H1 (cell line): ENCODE results near the gene GRPR. TPM values are rescaled to one million over a fixed set of nuclear protein-coding genes. Genes with fewer than 3 reads are reported as not detected.

ENCODE experiments used
- CTCF ChIA-PET: fragments of 300-600 bp; sonication (Branson Sonifier 250); formaldehyde crosslinking; loops from one replicate; lab custom pipeline; 2021; ENCODE audit not compliant: partially characterized antibody; lab: Charles Lee
- POLR2A ChIA-PET: fragments of 300-600 bp; sonication (Branson Sonifier 250); formaldehyde crosslinking; loops from one replicate; lab custom pipeline; 2021; ENCODE audit warnings: inconsistent platforms; ENCODE audit not compliant: partially characterized antibody; lab: Charles Lee
- DNase-seq, 2 experiments: peaks; one replicate each; pipeline versions ENCODE4 v3.0.0 to v3.0.0-alpha.2; 2010 to 2022; ENCODE audit warnings: low spot score in 2 of 2, low read depth in 1 of 2, mixed read lengths in 1 of 2
- FAIRE-seq: peaks from 2 replicates; lab custom pipeline; 2011; peaks lifted over from hg19 to GRCh38; lab: Jason Lieb, UNC
- H2AFZ ChIP-seq: 2 replicates; pipeline ENCODE4 v1.8.1; 2012; ENCODE audit warnings: low read length, inconsistent platforms
- H2AK5ac ChIP-seq: 2 replicates; pipeline ENCODE4 v1.6.1; 2013; ENCODE audit warnings: low read depth, low read length
- H2BK120ac ChIP-seq: replicated peaks from 2 replicates; pipeline ENCODE3; 2013; ENCODE audit warnings: low read depth, low read length, inconsistent platforms
- H2BK12ac ChIP-seq: 2 replicates; pipeline ENCODE4 v1.6.1; 2013; ENCODE audit warnings: low read depth, low read length
- H2BK15ac ChIP-seq: 2 replicates; pipeline ENCODE4 v1.6.1; 2013; ENCODE audit warnings: low read length
- H2BK20ac ChIP-seq: 2 replicates; pipeline ENCODE4 v1.6.1; 2013; ENCODE audit warnings: low read length
- H2BK5ac ChIP-seq: 2 replicates; pipeline ENCODE4 v1.6.1; 2013; ENCODE audit warnings: low read depth, low read length
- H3K14ac ChIP-seq: 2 replicates; pipeline ENCODE4 v1.6.1; 2013; ENCODE audit warnings: inconsistent platforms; ENCODE audit not compliant: insufficient read length
- H3K18ac ChIP-seq: 2 replicates; pipeline ENCODE4 v1.6.1; 2013; ENCODE audit warnings: low read length; ENCODE audit errors: extremely low read depth
- H3K23ac ChIP-seq: 2 replicates; pipeline ENCODE4 v1.6.1; 2013; ENCODE audit warnings: inconsistent platforms; ENCODE audit not compliant: insufficient read length
- H3K23me2 ChIP-seq: 2 replicates; pipeline ENCODE4 v1.6.1; 2013; ENCODE audit warnings: low read depth, low read length
- H3K27ac ChIP-seq: 2 replicates; pipeline ENCODE4 v1.6.1; 2011; ENCODE audit warnings: low read depth, low read length, inconsistent platforms
- H3K27me3 ChIP-seq, 4 experiments: replicated peaks in 1 of 4; 1 replicate in 1 of 4; 2 replicates in 3 of 4; pipeline versions ENCODE4 v1.6.1 to v1.8.1; 2011 to 2013; ENCODE audit warnings: low read length in 3 of 4, mild to moderate bottlenecking in 3 of 4, inconsistent platforms in 2 of 4, mixed read lengths in 2 of 4, moderate library complexity in 1 of 4; ENCODE audit not compliant: control insufficient read depth in 3 of 4, insufficient read depth in 3 of 4; ENCODE audit errors: extremely low read depth in 1 of 4
- H3K36me3 ChIP-seq, 4 experiments: 2 replicates each; pipeline versions ENCODE4 v1.6.1 to v1.8.1; 2011 to 2013; ENCODE audit warnings: mild to moderate bottlenecking in 4 of 4, low read length in 3 of 4, moderate library complexity in 2 of 4, control low read depth in 1 of 4, inconsistent platforms in 1 of 4; ENCODE audit not compliant: insufficient read depth in 4 of 4, control insufficient read depth in 2 of 4
- H3K4ac ChIP-seq: replicated peaks from 2 replicates; pipeline ENCODE3; 2013; ENCODE audit warnings: low read length, low read depth, mixed read lengths, inconsistent platforms; ENCODE audit not compliant: insufficient read length
- H3K4me1 ChIP-seq, 4 experiments: replicated peaks in 1 of 4; 1 replicate in 1 of 4; 2 replicates in 3 of 4; pipeline versions ENCODE4 v1.6.1 to v1.8.1; 2011 to 2013; ENCODE audit warnings: low read length in 3 of 4, inconsistent platforms in 2 of 4, mixed read lengths in 1 of 4; ENCODE audit not compliant: insufficient read depth in 4 of 4, control insufficient read depth in 3 of 4
- H3K4me2 ChIP-seq, 2 experiments: 2 replicates each; pipeline versions ENCODE4 v1.6.1 to v1.8.1; 2011 to 2013; ENCODE audit warnings: low read depth in 2 of 2, low read length in 2 of 2, control low read depth in 1 of 2, inconsistent platforms in 1 of 2, mild to moderate bottlenecking in 1 of 2; ENCODE audit not compliant: insufficient read depth in 1 of 2
- H3K4me3 ChIP-seq, 4 experiments: fragments of 200-600, 300-600 bp in 1 of 4; sonication (generic), shearing (Covaris generic), sonication (Bioruptor Twin) in 1 of 4; 2 replicates each; pipeline versions ENCODE4 v1.5.1 to v1.8.1; 2011 to 2016; ENCODE audit warnings: low read length in 4 of 4, low read depth in 3 of 4, control low read depth in 2 of 4, inconsistent platforms in 2 of 4, mild to moderate bottlenecking in 2 of 4, mixed read lengths in 1 of 4, moderate library complexity in 1 of 4; ENCODE audit not compliant: insufficient read depth in 2 of 4; ENCODE audit errors: extremely low read depth in 1 of 4
- H3K56ac ChIP-seq: replicated peaks from 2 replicates; pipeline ENCODE3; 2013; ENCODE audit warnings: low read depth, mild to moderate bottlenecking, mixed read lengths, low read length, inconsistent platforms; ENCODE audit not compliant: insufficient read length
- H3K79me1 ChIP-seq: 2 replicates; pipeline ENCODE4 v1.6.1; 2013; ENCODE audit warnings: low read depth, low read length, control low read depth
- H3K79me2 ChIP-seq, 2 experiments: 2 replicates each; pipeline versions ENCODE4 v1.6.1 to v1.8.1; 2012 to 2013; ENCODE audit warnings: low read length in 2 of 2, mild to moderate bottlenecking in 2 of 2, inconsistent platforms in 1 of 2; ENCODE audit not compliant: insufficient read depth in 2 of 2, control insufficient read depth in 1 of 2
- H3K9ac ChIP-seq, 4 experiments: replicated peaks in 1 of 4; 1 replicate in 1 of 4; 2 replicates in 3 of 4; pipeline versions ENCODE4 v1.6.1 to v1.8.1; 2011 to 2013; ENCODE audit warnings: low read depth in 3 of 4, low read length in 3 of 4, control low read depth in 2 of 4, mild to moderate bottlenecking in 2 of 4, moderate library complexity in 2 of 4, inconsistent platforms in 1 of 4; ENCODE audit errors: extremely low read depth in 1 of 4
- H3K9me3 ChIP-seq, 2 experiments: 2 replicates each; pipeline versions ENCODE4 v1.6.1 to v1.8.1; 2012 to 2013; ENCODE audit warnings: mild to moderate bottlenecking in 2 of 2, moderate library complexity in 2 of 2, control low read depth in 1 of 2, inconsistent platforms in 1 of 2, low read depth in 1 of 2, low read length in 1 of 2, mixed read lengths in 1 of 2; ENCODE audit not compliant: insufficient read depth in 2 of 2
- H4K20me1 ChIP-seq, 2 experiments: replicated peaks in 1 of 2; 2 replicates each; pipeline versions ENCODE3 to v1.8.1; 2011 to 2013; ENCODE audit warnings: inconsistent platforms in 2 of 2, low read length in 2 of 2, mild to moderate bottlenecking in 1 of 2; ENCODE audit not compliant: insufficient read depth in 2 of 2, control insufficient read depth in 1 of 2
- H4K5ac ChIP-seq: 2 replicates; pipeline ENCODE4 v1.6.1; 2013; ENCODE audit warnings: low read length, low read depth, mixed read lengths, inconsistent platforms; ENCODE audit not compliant: insufficient read length
- H4K8ac ChIP-seq: 2 replicates; pipeline ENCODE4 v1.8.0; 2013; ENCODE audit warnings: mild to moderate bottlenecking, moderate library complexity, low read length, inconsistent platforms; ENCODE audit not compliant: insufficient read depth; ENCODE audit errors: extremely low read depth
- H4K91ac ChIP-seq: replicated peaks from 2 replicates; pipeline ENCODE3; 2013; ENCODE audit warnings: low read length, mixed read lengths, inconsistent platforms; ENCODE audit not compliant: insufficient read length
- ASH2L ChIP-seq: fragments of 200-600, 300-600 bp; sonication (generic); IDR thresholded peaks from one replicate; pipeline ENCODE4 v1.7.1; 2017; ENCODE audit warnings: low read length
- ATF2 ChIP-seq: IDR thresholded peaks from 2 replicates; pipeline ENCODE4 v1.6.1; 2012; ENCODE audit warnings: low read length, inconsistent platforms
- BACH1 ChIP-seq: IDR thresholded peaks from 2 replicates; pipeline ENCODE4 v1.6.1; 2012; ENCODE audit warnings: low read length, improper control_type of control experiment
- BCL11A ChIP-seq, 2 experiments: IDR thresholded peaks; one replicate each; pipeline ENCODE4 v1.6.1; 2011; ENCODE audit warnings: low read depth in 2 of 2, low read length in 2 of 2, mild to moderate bottlenecking in 2 of 2
- CHD1 ChIP-seq: IDR thresholded peaks from 2 replicates; pipeline ENCODE4 v1.6.1; 2012; ENCODE audit warnings: low read depth, low read length, improper control_type of control experiment
- E2F6 ChIP-seq: IDR thresholded peaks from 2 replicates; pipeline ENCODE4 v1.6.1; 2012; ENCODE audit warnings: inconsistent platforms
- FOSL1 ChIP-seq: IDR thresholded peaks from 2 replicates; pipeline ENCODE4 v1.6.1; 2011; ENCODE audit warnings: mild to moderate bottlenecking, low read depth, low read length, moderate library complexity; ENCODE audit not compliant: insufficient read depth
- KDM1A ChIP-seq: fragments of 200-600, 300-600 bp; sonication (generic); IDR thresholded peaks from 2 replicates; pipeline ENCODE4 v1.7.1; 2016; ENCODE audit warnings: mild to moderate bottlenecking, low read length, borderline replicate concordance
- POU5F1 ChIP-seq: IDR thresholded peaks from 2 replicates; pipeline ENCODE4 v1.6.1; 2011; ENCODE audit warnings: low read depth, mild to moderate bottlenecking, low read length, moderate library complexity
- TAF1 ChIP-seq: IDR thresholded peaks from 2 replicates; pipeline ENCODE4 v1.6.1; 2011; ENCODE audit warnings: mild to moderate bottlenecking, low read depth, low read length
- polyA plus RNA-seq, 7 experiments: library from polyadenylated mRNA; depleted of rRNA in 3 of 7; stranded (reverse) in 5 of 7; unstranded in 2 of 7; fragments of >200 nt in 5 of 7; fragments of 200-250 nt in 2 of 7; gene quantifications; 1 replicate in 5 of 7; 2 replicates in 1 of 7; 4 replicates in 1 of 7; pipeline versions ENCODE4 v1.2.1 to v1.2.3, GENCODE V29; 2011 to 2013; ENCODE audit warnings: missing spikeins in 2 of 7, mixed read lengths in 2 of 7
- total RNA-seq: library from RNA; stranded (reverse); fragmentation: NEBNext Ultra II Directional; extraction: Animal tissue kit (Norgen Biotek cat#: 25700); gene quantifications from 2 replicates; pipeline ENCODE4 v1.2.1, GENCODE V29; 2021

Gene GRPR
- total and polyA plus RNA-seq, 2 of the 8 experiments (the other 6 are each of a cell fraction or from before 2014, with no cell fraction given): 18.6 to 78.4 TPM

- H2BK15ac ChIP-seq: no peak overlapping the region
- H4K5ac ChIP-seq: no peak overlapping the region
- peaks cover 0 to 5% (median 2%) of the 10 kb centered on the region in 4 experiments; a peak in 2 of 7 replicates for H3K4me1 ChIP-seq
- no peak overlapping the region for H2BK12ac ChIP-seq
- TF ChIP-seq ASH2L (no peak), BACH1 (no peak), FOSL1 (no peak), E2F6 (no peak), CHD1 (no peak), BCL11A (IDR thresholded peaks at IDR 0.05; ENCODE audit: low read depth in 2 of 2, low read length in 2 of 2) (no peak), TAF1 (no peak), POU5F1 (no peak), KDM1A (no peak), ATF2 (no peak)
- no peak overlapping the region for H3K23ac ChIP-seq
- peaks cover 2 to 92% of the 10 kb centered on the region in 2 experiments; a peak in 3 of 4 replicates for H3K79me2 ChIP-seq
- no peak overlapping the region for H3K18ac ChIP-seq
- no peak overlapping the region for H4K8ac ChIP-seq
- FAIRE-seq (no peak), DNase-seq (no peak)
- H3K9ac ChIP-seq: no peak overlapping the region
- H3K9me3 ChIP-seq: no peaks in the 10 kb centered on the region
- H2BK120ac ChIP-seq: no peak overlapping the region
- no peak overlapping the region for H3K4ac ChIP-seq
- POLR2A ChIA-PET: interaction anchor here (1.2 kb wide), 1 partner anchor 10 kb away, joined by 4 read pairs; no protein-coding TSS in a partner anchor
- H3K14ac ChIP-seq: no peak overlapping the region
- H3K27me3 ChIP-seq: no peaks in the 10 kb centered on the region
- H4K91ac ChIP-seq: no peak overlapping the region
- H3K27ac ChIP-seq: no peak overlapping the region
- no peak overlapping the region for H2AK5ac ChIP-seq
- H4K20me1 ChIP-seq: no peaks in the 10 kb centered on the region
- no peak overlapping the region for H3K4me3 ChIP-seq
- CTCF ChIA-PET: interaction anchor here (1.9 kb wide), 1 partner anchor 213 kb away, joined by 4 read pairs; no protein-coding TSS in a partner anchor
- no peak overlapping the region for H2BK5ac ChIP-seq
- H2BK20ac ChIP-seq: no peak overlapping the region
- no peak overlapping the region for H3K4me2 ChIP-seq
- no peaks in the 10 kb centered on the region; the same call in 1 of the 2 replicates for H3K79me1 ChIP-seq
- H3K23me2 ChIP-seq: no peaks in the 10 kb centered on the region; the same call in 1 of the 2 replicates
- H2AFZ ChIP-seq: no peak overlapping the region
- H3K36me3 ChIP-seq: peaks cover 0 to 69% (median 5%) of the 10 kb centered on the region in 4 experiments; a peak in 5 of 8 replicates
- no peak overlapping the region for H3K56ac ChIP-seq
These were observed 20.6 kb downstream of the GRPR start for GRCh38 chrX:16143968-16144367.
